ENCODE measurements around the gene GMCL2.
A peak's percentile ranks its signal among the peaks of the same experiment; 100 is the strongest.

GMCL2 gene

DNA sequence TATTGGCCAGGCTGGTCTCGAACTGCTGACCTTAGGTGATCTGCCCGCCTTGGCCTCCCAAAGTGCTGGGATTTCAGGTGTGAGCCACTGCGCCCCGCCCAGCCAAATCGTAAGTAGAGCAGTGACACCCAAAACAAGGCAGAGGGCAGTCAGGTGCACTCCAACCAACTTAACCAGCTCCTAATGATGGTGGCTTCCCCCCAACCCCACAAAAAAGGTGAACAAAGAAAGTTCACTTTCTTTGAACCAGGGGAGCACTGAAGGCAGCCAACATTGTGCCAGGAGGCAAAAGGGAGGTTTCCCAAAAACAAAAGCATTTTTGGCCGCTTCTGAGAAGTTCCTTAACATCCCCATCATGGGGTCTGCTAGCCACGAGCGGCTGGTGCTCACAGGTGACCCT is 9.6 kb downstream of the GMCL2 start:
- DNase-seq: no peak

DNA sequence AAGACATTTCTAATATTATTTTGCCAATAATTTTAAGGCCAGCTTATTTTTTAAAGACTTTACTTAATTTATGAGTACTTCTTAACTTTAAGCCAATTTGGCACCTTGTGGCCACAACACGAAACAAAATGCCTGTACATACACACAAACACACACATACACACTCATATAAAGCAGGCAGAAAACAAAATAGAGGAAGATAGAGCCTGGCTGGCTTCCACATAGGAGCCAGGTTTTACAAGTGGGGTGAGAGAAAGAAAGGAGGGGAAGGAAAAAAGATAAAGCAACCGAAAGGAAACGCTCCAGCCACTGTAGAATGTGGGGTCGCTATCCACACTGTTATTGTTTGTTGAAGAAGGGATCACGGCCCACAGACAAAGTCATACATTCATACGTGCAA is 10.4 kb downstream of the GMCL2 start:
- no peak for DNase-seq

DNA sequence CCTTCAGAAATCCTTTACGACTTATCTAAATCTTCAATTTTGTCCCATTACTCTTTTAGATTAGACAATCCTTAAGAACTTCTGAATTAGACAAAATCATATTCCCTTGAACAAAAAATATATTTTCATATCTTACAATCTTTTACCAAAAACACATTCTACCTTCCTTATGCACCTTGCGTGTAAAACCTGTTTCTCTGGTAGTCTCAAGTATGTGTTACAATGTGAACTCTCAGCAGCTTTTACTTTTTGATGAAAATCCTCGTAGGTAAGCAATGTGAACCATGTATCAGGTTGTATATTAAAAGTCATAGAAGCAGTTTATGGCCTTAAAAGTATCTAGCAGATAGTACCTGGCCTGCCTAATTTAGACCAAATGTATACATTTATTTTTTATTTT is 12.7 kb downstream of the GMCL2 start:
- DNase-seq: no peak

- DNase-seq: no peak
Observed at GRCh38 chr5:178170455-178170854, 16.7 kb downstream of the GMCL2 start.

- DNase-seq: no peak
Observed at GRCh38 chr5:178165581-178165980, 21.6 kb downstream of the GMCL2 start.

- peak; percentile 86 for DNase-seq
Observed at GRCh38 chr5:178163772-178164735, 23.1 kb downstream of the GMCL2 start.

DNA sequence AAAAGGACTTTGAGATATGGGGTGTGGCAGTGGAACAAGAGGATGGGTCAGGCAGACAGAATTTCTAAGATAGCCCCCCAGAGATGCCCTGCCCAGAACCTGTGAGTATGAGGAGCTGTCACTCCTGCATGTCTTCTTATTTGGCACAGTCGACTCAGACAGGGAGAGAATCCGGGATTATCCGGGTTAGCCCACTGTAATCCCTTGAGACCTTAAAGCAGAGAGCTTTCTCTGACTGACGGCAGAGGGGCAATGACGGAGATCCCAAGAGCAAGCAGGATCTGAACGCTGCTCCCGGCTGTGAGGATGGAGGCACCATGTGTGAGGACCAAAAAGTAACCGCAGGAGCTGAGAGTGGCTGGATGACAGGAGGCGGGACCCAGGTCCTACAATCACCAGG is 24.7 kb downstream of the GMCL2 start:
- DNase-seq: no peak

DNA sequence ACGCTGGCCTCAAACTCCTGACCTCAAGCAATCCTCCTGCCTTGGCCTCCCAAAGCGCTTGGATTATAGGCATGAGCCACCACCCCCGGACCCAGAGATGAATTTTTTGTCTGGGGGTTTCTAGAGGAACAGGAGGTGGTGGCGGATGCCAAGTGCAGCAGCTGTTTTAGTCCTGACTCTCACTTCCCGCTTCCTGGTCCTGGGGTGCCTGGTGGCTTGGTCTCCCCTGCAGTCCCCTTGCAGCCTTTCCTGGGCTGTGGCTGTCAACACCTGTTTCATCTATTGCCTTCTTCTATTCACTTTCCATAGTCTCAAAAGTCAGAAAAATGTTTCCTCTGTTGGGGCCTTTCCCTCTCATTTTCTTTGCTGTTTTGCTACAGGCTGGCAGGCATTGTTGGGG is 27.0 kb downstream of the GMCL2 start:
- DNase-seq: no peak

- no peak for DNase-seq
Observed at GRCh38 chr5:178155065-178155464, 32.1 kb downstream of the GMCL2 start.

DNA sequence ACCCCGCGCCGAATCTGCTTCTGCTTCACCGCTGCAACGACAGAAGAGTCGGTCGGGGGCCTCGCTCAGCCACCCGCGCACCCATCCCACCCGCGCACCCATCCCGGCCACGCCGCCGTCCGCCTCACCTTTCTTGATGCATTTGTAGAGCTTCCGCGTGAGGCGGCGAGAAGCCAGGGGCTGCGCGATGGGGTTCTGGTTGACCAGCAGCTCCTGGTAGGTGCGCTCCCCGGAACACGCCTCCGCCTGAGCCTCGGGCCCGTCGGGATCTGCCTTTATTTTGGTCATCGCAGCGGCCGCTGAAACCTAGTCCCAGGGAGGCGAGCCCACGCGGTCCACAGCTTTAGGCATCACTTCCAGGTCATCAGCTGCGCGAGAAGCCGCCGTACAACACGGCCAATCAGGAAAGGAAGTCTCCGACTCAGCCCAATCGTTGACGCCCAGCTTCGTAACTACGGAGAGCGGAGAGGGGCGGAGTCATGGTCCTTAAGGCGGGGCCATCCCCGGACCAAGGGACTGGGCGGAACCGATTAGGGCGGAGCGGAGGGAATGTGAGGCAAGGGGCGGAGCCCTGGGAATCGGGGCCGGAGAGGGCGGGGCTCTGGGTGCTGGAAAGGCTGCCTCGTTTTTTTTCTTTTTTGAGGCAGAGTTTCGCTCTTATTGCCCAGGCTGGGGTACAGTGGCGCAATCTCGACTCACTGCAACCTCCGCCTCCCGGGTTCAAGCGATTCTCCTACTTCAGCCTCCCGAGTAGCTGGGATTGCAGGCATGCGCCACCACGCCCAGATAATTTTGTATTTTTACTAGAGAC is 33.4 kb downstream of the GMCL2 start, which contains the start of gene NHP2:
TSS of gene NHP2 (minus strand) at position 356 of the 811 bp plus-strand sequence. CDS start at position 288, 68 bp downstream.
- peak; percentile 99 for DNase-seq

DNA sequence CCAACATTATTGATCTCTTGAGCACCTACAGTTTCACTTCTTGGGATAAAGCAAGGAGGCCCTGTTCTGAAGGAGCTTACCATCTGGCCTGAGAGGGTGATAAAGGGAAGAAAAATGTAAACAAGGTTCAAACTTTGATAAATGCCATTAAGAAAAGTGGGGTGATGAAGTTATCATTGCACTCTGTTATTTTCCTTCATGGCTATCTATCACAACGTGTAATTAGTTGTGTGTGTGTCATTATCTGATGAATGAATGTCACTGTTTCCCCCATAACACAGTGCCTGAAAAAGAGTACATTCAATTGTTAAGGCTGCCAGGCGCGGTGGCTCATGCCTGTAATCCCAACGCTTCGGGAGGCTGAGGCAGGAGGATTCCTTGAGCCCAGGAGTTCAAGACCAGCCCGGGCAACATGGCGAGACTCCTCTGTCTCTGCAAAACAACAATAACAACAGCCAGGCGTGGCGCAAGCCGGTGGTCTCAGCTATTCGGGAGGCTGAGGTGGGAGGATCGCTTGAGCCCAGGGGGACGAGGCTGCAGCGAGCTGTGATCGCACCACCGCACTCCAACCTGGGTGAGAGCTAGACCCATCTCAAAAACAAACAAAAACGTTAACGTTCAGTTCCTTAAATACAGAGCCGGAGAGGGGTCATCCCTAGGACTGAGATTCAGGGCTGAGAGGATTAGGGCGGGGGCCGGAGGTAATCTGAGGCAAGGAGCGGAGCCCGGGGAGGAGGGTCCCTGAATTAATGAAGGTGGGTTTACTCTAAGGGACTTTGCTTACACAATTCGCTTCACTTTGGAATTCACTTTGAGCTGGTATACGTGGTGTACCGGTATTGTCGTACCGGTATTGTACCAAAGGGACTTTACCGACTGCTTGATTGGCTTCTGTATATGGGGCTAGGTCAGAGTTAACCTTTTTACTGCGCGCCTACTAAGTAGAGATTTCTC is 34.4 kb downstream of the GMCL2 start:
- no peak for DNase-seq

- peak; percentile 33 for DNase-seq
Observed at GRCh38 chr5:178150977-178151734, 36.0 kb downstream of the GMCL2 start.

DNA sequence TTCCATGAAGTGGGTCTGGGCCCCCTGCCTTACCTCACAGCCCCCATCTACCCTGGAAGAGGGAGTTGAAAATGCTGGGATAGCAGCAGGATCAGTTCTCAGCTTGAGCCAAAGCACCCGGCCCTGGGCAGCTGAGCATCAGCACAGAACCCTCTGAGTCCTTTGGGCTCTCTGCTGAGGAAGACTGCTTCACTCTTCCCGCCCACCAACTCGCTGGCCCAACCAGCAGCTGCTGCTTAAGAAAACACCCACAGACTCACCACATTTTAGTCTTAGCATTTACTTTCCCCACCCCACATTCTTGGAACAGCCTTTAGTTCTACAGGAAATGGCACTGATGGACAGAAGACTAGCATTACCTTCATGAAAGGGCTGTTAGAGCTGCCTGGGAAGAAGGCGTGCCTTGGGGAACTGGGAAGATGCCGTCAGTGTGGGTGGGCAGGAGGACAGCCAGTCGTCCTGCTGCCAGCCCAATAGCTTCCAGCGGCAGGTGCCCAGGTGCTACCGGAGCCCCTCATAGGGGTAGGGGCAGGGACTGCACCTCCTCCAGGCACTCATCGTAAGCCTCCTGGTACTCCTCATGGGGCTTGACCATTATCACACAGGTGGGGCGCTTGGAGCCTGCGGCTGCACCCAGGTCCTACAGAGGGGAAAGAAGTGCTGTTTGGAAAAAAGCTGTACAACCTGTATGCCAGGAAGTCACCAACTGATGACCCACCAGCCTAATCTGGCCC is 37.8 kb downstream of the GMCL2 start:
- DNase-seq: no peak

DNA sequence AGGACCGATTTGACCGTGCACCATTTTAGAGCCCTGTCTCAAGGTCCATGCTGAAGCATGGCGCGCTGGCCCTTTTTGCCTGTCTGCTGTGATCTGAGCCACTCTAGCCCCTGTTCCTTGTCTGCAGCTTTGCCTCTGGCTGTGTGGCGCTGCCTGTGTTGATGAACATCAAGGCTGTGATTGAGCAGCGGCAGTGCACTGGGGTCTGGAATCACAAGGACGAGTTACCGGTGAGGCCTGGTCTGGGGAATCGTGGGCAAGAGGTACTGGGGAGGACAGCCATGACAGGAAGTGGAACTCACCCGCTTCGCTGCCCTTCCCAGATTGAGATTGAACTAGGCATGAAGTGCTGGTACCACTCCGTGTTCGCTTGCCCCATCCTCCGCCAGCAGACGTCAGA is 39.8 kb downstream of the GMCL2 start:
- DNase-seq: no peak

DNA sequence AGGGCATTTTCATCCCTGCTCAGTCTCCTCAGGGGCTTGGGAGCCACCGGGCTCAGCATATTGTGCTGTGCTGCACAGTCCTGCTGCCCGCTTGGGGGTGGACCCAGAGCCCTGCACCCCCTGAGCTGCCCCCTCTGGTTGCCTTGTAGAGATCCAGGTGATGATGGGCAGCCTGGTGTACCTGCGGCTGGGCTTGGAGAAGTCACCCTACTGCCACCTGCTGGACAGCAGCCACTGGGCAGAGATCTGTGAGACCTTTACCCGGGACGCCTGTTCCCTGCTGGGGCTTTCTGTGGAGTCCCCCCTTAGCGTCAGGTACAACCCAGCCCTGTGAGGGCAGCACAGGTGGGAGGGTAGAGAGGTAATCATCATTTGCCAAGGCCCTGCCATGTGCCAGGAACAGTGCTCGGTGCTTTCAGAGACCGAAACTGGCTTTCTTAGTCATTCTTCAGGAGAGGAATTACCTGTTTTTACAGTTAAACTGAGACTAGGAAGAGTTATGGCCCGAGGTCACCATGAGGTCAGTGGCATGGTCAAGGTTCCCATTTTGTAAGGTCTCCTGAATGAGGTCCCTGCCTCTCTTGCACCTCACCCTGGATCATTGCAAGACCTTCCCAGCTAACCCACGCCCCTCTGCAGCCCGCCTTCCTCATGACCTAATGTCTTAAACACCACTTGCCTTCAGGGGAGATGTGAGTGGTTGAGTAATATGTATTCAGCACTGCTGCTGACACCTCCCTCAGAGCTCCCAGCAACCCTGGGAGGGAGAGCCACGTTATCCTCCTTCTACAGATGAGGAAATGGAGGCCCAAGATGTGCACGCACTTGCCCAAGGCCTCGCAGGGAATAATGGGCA is 41.0 kb downstream of the GMCL2 start:
- peak; percentile 62 for DNase-seq

DNA sequence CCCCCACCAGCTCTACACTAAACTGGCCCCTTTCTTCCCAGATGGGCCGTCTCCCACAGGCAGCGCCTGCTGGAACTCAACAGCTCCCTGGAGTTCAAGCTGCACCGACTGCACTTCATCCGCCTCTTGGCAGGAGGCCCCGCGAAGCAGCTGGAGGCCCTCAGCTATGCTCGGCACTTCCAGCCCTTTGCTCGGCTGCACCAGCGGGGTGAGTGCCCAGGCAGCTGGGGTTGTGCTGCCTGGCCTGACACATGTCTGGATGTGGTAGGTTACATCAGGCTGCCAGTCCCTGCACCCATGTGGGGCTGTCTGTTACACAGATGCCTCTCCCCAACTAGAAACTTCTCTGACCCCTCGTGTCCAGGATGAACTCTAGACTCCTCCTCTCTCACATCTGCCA is 43.3 kb downstream of the GMCL2 start:
- no peak for DNase-seq

GRCh38 chr5:178143246-178143645 is 43.9 kb downstream of the GMCL2 start:
- DNase-seq: no peak

GRCh38 chr5:178142642-178143041 is 44.5 kb downstream of the GMCL2 start:
- no peak for DNase-seq

- DNase-seq: no peak
Observed at GRCh38 chr5:178141550-178141949, 45.6 kb downstream of the GMCL2 start.

DNA sequence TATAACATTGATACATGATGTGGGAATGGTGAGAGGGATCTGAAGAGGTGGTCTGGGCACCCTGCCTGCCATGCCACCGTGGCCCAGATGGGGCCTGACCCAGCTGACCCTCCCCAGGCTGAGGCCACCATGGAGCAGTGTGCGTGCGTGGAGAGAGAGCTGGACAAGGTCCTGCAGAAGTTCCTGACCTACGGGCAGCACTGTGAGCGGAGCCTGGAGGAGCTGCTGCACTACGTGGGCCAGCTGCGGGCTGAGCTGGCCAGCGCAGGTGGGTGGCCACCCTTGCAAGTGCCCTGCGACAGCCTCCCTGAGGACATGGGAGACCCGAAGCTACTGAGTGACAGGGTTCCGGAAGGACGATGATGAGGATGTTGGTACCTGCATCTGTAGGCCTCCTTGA is 49.2 kb downstream of the GMCL2 start:
- DNase-seq: no peak

Measured in hematopoietic multipotent progenitor cell treated with erythropoietin and hydrocortisone succinate and interleukin-3 and kit ligand, for 8 days (in vitro differentiated cells).